ENCODE results near the gene ABCA4. TPM values are rescaled to one million over a fixed set of nuclear protein-coding genes. Genes with fewer than 3 reads are reported as not detected.

ABCA4 gene
- total and polyA plus RNA-seq, 7 donors = 0.03 to 0.32 (median 0.09) TPM; not detected in 2

GRCh38 chr1:94093996-94094395, 27.0 kb downstream of the ABCA4 start:
- WGBS, 3 donors = 51 to 60% (median 59%) methylated on average over 6 of the region's 6 CpGs
- intact Hi-C loops (cut with DNase I) = loop anchor here in 1 of 2 donors (2.0 kb wide), 1 partner anchor 19 kb away; no protein-coding TSS in a partner anchor
- TF ChIP-seq, protein P1, sequence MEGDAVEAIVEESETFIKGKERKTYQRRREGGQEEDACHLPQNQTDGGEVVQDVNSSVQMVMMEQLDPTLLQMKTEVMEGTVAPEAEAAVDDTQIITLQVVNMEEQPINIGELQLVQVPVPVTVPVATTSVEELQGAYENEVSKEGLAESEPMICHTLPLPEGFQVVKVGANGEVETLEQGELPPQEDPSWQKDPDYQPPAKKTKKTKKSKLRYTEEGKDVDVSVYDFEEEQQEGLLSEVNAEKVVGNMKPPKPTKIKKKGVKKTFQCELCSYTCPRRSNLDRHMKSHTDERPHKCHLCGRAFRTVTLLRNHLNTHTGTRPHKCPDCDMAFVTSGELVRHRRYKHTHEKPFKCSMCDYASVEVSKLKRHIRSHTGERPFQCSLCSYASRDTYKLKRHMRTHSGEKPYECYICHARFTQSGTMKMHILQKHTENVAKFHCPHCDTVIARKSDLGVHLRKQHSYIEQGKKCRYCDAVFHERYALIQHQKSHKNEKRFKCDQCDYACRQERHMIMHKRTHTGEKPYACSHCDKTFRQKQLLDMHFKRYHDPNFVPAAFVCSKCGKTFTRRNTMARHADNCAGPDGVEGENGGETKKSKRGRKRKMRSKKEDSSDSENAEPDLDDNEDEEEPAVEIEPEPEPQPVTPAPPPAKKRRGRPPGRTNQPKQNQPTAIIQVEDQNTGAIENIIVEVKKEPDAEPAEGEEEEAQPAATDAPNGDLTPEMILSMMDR (IDR thresholded peaks at IDR 0.05) = no peak
- Histone ChIP-seq H3K27ac (peak overlapping the region; percentile 68), H3K4me1 (peaks cover 38% of the 10 kb centered on the region), H3K36me3 (ENCODE audit: insufficient read depth in 1 of 2, low read depth in 1 of 2) (no peaks in the 10 kb centered on the region), H3K9me3 (no peaks in the 10 kb centered on the region), H3K27me3 (ENCODE audit: insufficient read depth in 3 of 3, low read length in 2 of 3) (no peaks in the 10 kb centered on the region), H3K4me3 (peak overlapping the region; percentile 15)
- ATAC-seq (no peak), DNase-seq (no peak)

DNA sequence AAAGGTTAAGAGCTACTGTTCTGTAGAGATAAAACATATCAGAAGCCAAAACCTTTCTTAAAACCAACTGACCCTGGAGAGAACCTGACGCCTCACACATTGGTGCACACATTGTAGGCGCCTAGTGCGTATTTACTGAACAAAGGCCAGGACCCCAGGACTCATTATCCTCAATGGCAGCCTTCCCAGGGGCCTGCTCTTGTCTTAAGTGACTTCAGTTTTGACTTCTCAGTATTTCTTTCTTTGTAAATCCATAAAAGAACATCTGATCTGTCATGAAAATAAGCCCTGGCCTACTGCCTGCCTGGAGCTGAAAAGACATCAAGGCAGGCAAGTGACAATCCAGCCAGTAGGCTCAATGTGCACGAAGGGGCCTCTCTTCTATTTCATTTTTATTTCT, 27.6 kb downstream of the ABCA4 start:
- Histone ChIP-seq H3K36me3 (ENCODE audit: insufficient read depth in 1 of 2, low read depth in 1 of 2) (no peaks in the 10 kb centered on the region), H3K4me1 (peaks cover 38% of the 10 kb centered on the region), H3K9me3 (no peaks in the 10 kb centered on the region), H3K27me3 (ENCODE audit: insufficient read depth in 3 of 3, low read length in 2 of 3) (no peaks in the 10 kb centered on the region), H3K27ac (peak overlapping the region; percentile 68), H3K4me3 (no peak overlapping the region)
- WGBS, 3 donors = 77 to 91% (median 77%) methylated on average over 4 of the region's 4 CpGs
- TF ChIP-seq, protein P1 (IDR thresholded peaks at IDR 0.05) = no peak
- DNase-seq (no peak), ATAC-seq (no peak)
- intact Hi-C loops (cut with DNase I) = loop anchor here in 1 of 2 donors (2.0 kb wide), 1 partner anchor 19 kb away; no protein-coding TSS in a partner anchor

DNA sequence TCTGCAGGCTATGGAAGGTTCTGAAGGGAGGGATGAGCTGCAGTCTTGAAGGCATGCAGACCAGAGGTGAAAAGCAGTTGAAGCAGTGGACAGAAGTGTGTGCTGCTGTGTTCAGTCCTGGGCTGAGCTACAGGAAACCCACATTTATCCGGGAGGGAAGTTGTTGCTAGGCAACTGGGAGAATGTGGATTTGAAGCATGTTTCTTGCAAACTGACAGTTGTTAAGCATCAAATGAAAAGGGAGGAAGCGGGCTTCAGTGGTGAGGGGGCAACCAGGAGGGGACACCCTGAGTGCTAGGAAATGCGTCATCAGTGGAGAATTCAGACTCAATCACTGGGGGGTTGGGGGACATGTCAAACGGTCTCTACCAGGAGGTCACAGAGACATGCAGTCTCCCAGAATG, 28.7 kb downstream of the ABCA4 start:
- Histone ChIP-seq H3K9me3 (no peaks in the 10 kb centered on the region), H3K4me1 (peaks cover 38% of the 10 kb centered on the region), H3K4me3 (no peak overlapping the region), H3K27me3 (ENCODE audit: insufficient read depth in 3 of 3, low read length in 2 of 3) (no peaks in the 10 kb centered on the region), H3K27ac (peak overlapping the region; percentile 63), H3K36me3 (ENCODE audit: insufficient read depth in 1 of 2, low read depth in 1 of 2) (no peaks in the 10 kb centered on the region)
- intact Hi-C loops (cut with DNase I) = loop anchor here in 1 of 2 donors (2.0 kb wide), 1 partner anchor 17 kb away; no protein-coding TSS in a partner anchor
- ATAC-seq (no peak), DNase-seq (no peak)
- TF ChIP-seq, protein P1 (IDR thresholded peaks at IDR 0.05) = no peak
- WGBS, 3 donors = 65 to 78% (median 70%) methylated on average over 4 of the region's 4 CpGs

DNA sequence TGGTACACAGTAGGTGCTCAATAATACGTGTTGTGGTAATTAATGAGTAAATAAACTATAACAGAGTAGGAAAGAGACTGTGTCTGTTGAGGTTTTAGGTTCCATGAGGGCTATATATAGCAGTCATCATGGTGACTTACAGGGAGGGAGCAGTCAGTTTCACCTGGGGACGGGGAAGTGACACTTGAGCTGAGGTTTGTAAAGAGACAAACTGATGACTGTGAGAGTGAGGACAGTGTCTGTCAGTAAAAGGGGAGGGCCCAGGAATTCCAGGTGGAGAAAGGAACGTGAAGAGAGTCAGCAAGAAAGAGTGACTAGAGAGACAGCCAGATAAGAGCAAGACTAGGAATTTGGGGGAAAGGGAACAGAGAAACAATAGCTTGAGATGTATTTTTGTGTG, 30.2 kb downstream of the ABCA4 start:
- Histone ChIP-seq H3K9me3 (no peaks in the 10 kb centered on the region), H3K4me3 (no peak overlapping the region), H3K4me1 (peaks cover 37% of the 10 kb centered on the region), H3K27me3 (ENCODE audit: insufficient read depth in 3 of 3, low read length in 2 of 3) (peaks cover 0 to 2% (median 0%) of the 10 kb centered on the region in 3 donors), H3K36me3 (ENCODE audit: insufficient read depth in 1 of 2, low read depth in 1 of 2) (no peaks in the 10 kb centered on the region), H3K27ac (no peak overlapping the region)
- TF ChIP-seq, protein P1 (IDR thresholded peaks at IDR 0.05) = no peak
- ATAC-seq (peak in 2 of 4 donors; percentile 36 to 50), DNase-seq (no peak)
- intact Hi-C loops (cut with DNase I) = no loop called here
- WGBS, 3 donors = 38 to 64% (median 45%) methylated on average over 3 of the region's 3 CpGs

- ATAC-seq = no peak
- Histone ChIP-seq H3K27me3 (ENCODE audit: insufficient read depth in 3 of 3, low read length in 2 of 3) (peaks cover 0 to 5% (median 0%) of the 10 kb centered on the region in 3 donors), H3K4me3 (no peak overlapping the region), H3K9me3 (no peaks in the 10 kb centered on the region), H3K36me3 (ENCODE audit: insufficient read depth in 1 of 2, low read depth in 1 of 2) (no peaks in the 10 kb centered on the region), H3K4me1 (peaks cover 7% of the 10 kb centered on the region), H3K27ac (no peak overlapping the region)
- DNase-seq = no peak
- TF ChIP-seq, protein P1 (IDR thresholded peaks at IDR 0.05) = no peak
- intact Hi-C loops (cut with DNase I) = no loop called here
- WGBS, 3 donors = 78 to 88% (median 84%) methylated on average over 2 of the region's 2 CpGs
Measured at GRCh38 chr1:94087193-94087592, 33.8 kb downstream of the ABCA4 start.
